Smooth muscle cell (in vitro differentiated cells): ENCODE data around the gene FAM228B. TPM values are rescaled to one million over a fixed set of nuclear protein-coding genes. Genes with fewer than 3 reads are reported as not detected.

Source experiments
- DNase-seq: peaks from one replicate; lab custom pipeline; 2025; ENCODE audit not compliant: unreplicated experiment; lab: John Stamatoyannopoulos, UW
- H2AFZ ChIP-seq: fragments of 200-600 bp; sonication (generic); 2 replicates; pipeline ENCODE4 v1.6.0; 2016; ENCODE audit warnings: antibody characterized with exemption, low read depth, mild to moderate bottlenecking
- H3F3A ChIP-seq: fragments of 200-600 bp; sonication (generic); 2 replicates; pipeline ENCODE4 v1.6.0; 2017; ENCODE audit warnings: antibody characterized with exemption, low read depth
- H3K27ac ChIP-seq: fragments of 200-600 bp; sonication (generic); 2 replicates; pipeline ENCODE4 v1.5.1; 2016; ENCODE audit warnings: low read depth, mild to moderate bottlenecking
- H3K27me3 ChIP-seq: fragments of 200-600 bp; sonication (generic); 2 replicates; pipeline ENCODE4 v1.6.1; 2016; ENCODE audit warnings: low read depth, mild to moderate bottlenecking
- H3K36me3 ChIP-seq: fragments of 200-600 bp; sonication (generic); 2 replicates; pipeline ENCODE4 v1.5.1; 2016; ENCODE audit warnings: low read depth
- H3K4me1 ChIP-seq: fragments of 200-600 bp; sonication (generic); 2 replicates; pipeline ENCODE4 v1.5.1; 2016; ENCODE audit warnings: low read depth
- H3K4me2 ChIP-seq: fragments of 200-600 bp; sonication (generic); 2 replicates; pipeline ENCODE4 v1.6.0; 2016; ENCODE audit warnings: mild to moderate bottlenecking
- H3K4me3 ChIP-seq: fragments of 200-600 bp; sonication (generic); 2 replicates; pipeline ENCODE4 v1.5.1; 2016; ENCODE audit warnings: mild to moderate bottlenecking
- H3K79me2 ChIP-seq: fragments of 200-600 bp; sonication (generic); 2 replicates; pipeline ENCODE4 v1.6.0; 2016; ENCODE audit warnings: low read depth, mild to moderate bottlenecking
- H3K9ac ChIP-seq: fragments of 200-600 bp; sonication (generic); 2 replicates; pipeline ENCODE4 v1.6.0; 2016; ENCODE audit warnings: low read depth
- H3K9me3 ChIP-seq: fragments of 200-600 bp; sonication (generic); replicated peaks from 2 replicates; pipeline ENCODE4 v1.5.1; 2016; ENCODE audit warnings: low read depth
- H4K20me1 ChIP-seq: fragments of 200-600 bp; sonication (generic); 2 replicates; pipeline ENCODE4 v1.6.0; 2016; ENCODE audit warnings: low read depth
- WGBS: methylation state at CpG from one replicate; pipeline ENCODE4 v1.1.7; 2016; ENCODE audit warnings: low lambda C conversion rate; 5-methylcytosine and 5-hydroxymethylcytosine counted together
- polyA plus RNA-seq: library from polyadenylated mRNA; unstranded; fragments of >200 nt; fragmentation: Nextera tagmentation; extraction: Ambion mirVana; gene quantifications from 2 replicates; pipeline ENCODE4 v1.2.1, GENCODE V29; 2016
- total RNA-seq: library from RNA; depleted of rRNA; stranded (reverse); fragments of >200 nt; gene quantifications from 2 replicates; pipeline ENCODE4 v1.2.3, GENCODE V29; 2014
- TF ChIP-seq, protein P1 (sequence below): fragments of 200-600 bp; sonication (generic); IDR thresholded peaks from 2 replicates; pipeline ENCODE4 v1.5.1; 2017; ENCODE audit warnings: borderline replicate concordance, mild to moderate bottlenecking, antibody characterized with exemption; ENCODE audit not compliant: insufficient read depth, poor library complexity, severe bottlenecking

The FAM228B gene
- total and polyA plus RNA-seq, 2 experiments from 2014 or later: 7.0 to 18.1 TPM

DNA sequence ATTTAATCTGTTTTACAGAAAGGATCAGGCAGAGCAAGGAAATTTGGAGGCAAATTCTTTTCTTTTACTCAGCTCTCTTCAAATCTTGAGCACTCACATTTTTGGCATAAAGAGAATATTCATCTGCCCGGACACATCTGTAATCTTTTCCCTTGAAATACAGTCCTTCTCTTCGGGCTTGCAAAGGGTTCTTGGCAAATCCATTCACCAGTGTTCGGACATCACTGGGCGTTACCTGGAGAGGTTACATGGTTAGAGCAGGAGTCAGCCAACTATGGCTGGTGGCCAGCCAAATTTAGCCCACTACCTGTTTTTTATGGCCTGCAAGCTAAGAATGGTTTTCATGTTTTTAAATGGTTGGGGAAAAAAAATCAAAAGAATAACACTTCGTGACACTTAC, 2.2 kb upstream of the FAM228B start:
- TF ChIP-seq, protein P1, sequence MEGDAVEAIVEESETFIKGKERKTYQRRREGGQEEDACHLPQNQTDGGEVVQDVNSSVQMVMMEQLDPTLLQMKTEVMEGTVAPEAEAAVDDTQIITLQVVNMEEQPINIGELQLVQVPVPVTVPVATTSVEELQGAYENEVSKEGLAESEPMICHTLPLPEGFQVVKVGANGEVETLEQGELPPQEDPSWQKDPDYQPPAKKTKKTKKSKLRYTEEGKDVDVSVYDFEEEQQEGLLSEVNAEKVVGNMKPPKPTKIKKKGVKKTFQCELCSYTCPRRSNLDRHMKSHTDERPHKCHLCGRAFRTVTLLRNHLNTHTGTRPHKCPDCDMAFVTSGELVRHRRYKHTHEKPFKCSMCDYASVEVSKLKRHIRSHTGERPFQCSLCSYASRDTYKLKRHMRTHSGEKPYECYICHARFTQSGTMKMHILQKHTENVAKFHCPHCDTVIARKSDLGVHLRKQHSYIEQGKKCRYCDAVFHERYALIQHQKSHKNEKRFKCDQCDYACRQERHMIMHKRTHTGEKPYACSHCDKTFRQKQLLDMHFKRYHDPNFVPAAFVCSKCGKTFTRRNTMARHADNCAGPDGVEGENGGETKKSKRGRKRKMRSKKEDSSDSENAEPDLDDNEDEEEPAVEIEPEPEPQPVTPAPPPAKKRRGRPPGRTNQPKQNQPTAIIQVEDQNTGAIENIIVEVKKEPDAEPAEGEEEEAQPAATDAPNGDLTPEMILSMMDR: no peak
- peaks cover 9% of the 10 kb centered on the region for H3F3A ChIP-seq

DNA sequence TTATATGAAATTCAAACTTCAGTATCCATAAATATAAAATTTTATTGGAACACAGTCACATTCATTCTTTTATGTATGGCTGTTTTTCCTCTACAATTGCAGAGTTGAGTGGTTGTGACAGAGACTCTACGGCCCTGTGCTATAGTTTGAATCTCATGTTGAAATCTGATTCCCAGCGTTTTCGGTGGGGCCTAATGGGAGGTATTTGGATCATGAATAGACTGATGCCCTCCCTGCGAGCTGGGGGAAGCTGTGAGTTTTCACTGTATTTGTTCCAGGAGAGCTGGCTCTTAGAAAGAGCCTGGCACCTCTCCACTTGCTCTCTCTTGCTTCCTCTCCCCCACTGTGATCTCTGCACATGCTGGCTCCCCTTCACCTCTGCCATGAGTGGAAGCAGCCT, 1.8 kb upstream of the FAM228B start:
- Histone ChIP-seq H3K4me2 (no peak overlapping the region), H3F3A (peaks cover 9% of the 10 kb centered on the region)
- DNase-seq: no peak

More for the DNA sequence above, 2.2 kb upstream of the FAM228B start:
- Histone ChIP-seq H3K9me3 (no peaks in the 10 kb centered on the region), H2AFZ (no peak overlapping the region), H3K79me2 (peaks cover 13% of the 10 kb centered on the region), H3K27me3 (no peaks in the 10 kb centered on the region), H3K27ac (no peak overlapping the region), H3K4me2 (no peak overlapping the region), H3K9ac (no peak overlapping the region), H4K20me1 (no peaks in the 10 kb centered on the region), H3K36me3 (no peaks in the 10 kb centered on the region), H3K4me3 (no peak overlapping the region), H3K4me1 (peaks cover 19% of the 10 kb centered on the region)
- no peak for DNase-seq
- WGBS: 94% methylated on average over 5 of the region's 5 CpGs

DNA sequence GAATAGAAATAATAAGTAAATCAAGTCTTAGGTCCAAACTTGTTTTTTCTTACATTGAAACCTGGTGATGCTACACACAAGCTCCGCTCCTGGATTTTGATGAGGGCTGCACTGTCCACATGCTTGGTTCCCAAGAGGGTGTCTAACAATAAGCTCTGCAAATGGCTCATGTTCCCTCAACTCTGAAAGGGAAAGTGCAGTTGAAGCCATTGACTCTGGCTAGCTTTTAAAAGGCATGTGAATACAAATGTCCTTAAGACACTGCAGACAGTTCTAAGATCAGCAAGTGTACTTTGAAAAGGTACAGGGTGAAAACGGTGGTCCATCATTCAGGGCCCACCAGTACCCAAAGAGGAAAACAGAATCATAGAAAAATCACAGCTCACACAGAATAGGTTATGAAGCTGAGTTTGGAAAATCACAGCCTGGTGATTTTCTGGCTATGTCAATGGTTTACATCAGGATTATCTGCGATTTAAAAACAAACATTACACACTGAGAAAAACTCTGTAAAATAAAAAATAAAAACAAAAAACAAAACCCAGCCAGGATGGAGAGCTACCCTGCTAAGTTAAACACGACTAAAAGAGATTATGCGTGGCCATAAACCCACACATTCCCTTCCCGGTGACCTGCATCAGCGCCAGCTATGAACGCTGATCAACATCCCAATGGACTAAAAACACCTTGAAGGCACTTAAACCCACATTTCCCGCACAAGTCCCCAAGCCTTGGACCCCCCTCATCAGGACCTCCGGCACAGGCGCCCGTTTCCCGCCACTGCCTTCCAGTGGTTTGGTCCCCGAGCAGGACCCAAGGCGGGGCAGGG, 689 bp upstream of the FAM228B start:
- H3K79me2 ChIP-seq: peaks cover 13% of the 10 kb centered on the region
- WGBS: 18% methylated on average over 15 of the region's 15 CpGs
- no peaks in the 10 kb centered on the region for H3K27me3 ChIP-seq
- peak overlapping the region; percentile 82 for H2AFZ ChIP-seq
- H3K9me3 ChIP-seq: no peaks in the 10 kb centered on the region
- H3K36me3 ChIP-seq: no peaks in the 10 kb centered on the region
- peak overlapping the region; percentile 87 for H3K4me3 ChIP-seq
- peak overlapping the region; percentile 93 for H3K4me2 ChIP-seq
- no peaks in the 10 kb centered on the region for H4K20me1 ChIP-seq
- H3F3A ChIP-seq: peaks cover 9% of the 10 kb centered on the region
- H3K27ac ChIP-seq: peak overlapping the region; percentile 73
- no peak for DNase-seq
- H3K9ac ChIP-seq: peak overlapping the region; percentile 69
- peaks cover 19% of the 10 kb centered on the region for H3K4me1 ChIP-seq
- TF ChIP-seq, protein P1: no peak

More for the DNA sequence above, 1.8 kb upstream of the FAM228B start:
- TF ChIP-seq, protein P1: no peak
- peaks cover 19% of the 10 kb centered on the region for H3K4me1 ChIP-seq
- no peak overlapping the region for H3K4me3 ChIP-seq
- peaks cover 13% of the 10 kb centered on the region for H3K79me2 ChIP-seq
- H3K27ac ChIP-seq: no peak overlapping the region
- no peaks in the 10 kb centered on the region for H3K36me3 ChIP-seq
- H3K27me3 ChIP-seq: no peaks in the 10 kb centered on the region
- no peaks in the 10 kb centered on the region for H3K9me3 ChIP-seq
- WGBS: 80% methylated on average over 4 of the region's 4 CpGs
- no peak overlapping the region for H3K9ac ChIP-seq
- no peak overlapping the region for H2AFZ ChIP-seq
- no peaks in the 10 kb centered on the region for H4K20me1 ChIP-seq
